H54 (cell line): ENCODE data around the gene TANGO6.
"Not testable (repeated sequence)": the region's sequence is repeated elsewhere in the genome, so short reads cannot be mapped to it uniquely, and the experiment has no call there.

Experiments
- DNase-seq: peaks from one replicate; pipeline ENCODE4 v3.0.0; 2011; ENCODE audit warnings: low spot score, mixed read lengths; ENCODE audit not compliant: insufficient read length
- FAIRE-seq: peaks from 3 replicates; lab custom pipeline; 2011; peaks lifted over from hg19 to GRCh38; lab: Jason Lieb, UNC
- POLR2A ChIP-seq: IDR thresholded peaks from 2 replicates; pipeline ENCODE4 v1.6.1; 2011; ENCODE audit warnings: low read depth, mild to moderate bottlenecking, low read length

TANGO6 gene

DNA sequence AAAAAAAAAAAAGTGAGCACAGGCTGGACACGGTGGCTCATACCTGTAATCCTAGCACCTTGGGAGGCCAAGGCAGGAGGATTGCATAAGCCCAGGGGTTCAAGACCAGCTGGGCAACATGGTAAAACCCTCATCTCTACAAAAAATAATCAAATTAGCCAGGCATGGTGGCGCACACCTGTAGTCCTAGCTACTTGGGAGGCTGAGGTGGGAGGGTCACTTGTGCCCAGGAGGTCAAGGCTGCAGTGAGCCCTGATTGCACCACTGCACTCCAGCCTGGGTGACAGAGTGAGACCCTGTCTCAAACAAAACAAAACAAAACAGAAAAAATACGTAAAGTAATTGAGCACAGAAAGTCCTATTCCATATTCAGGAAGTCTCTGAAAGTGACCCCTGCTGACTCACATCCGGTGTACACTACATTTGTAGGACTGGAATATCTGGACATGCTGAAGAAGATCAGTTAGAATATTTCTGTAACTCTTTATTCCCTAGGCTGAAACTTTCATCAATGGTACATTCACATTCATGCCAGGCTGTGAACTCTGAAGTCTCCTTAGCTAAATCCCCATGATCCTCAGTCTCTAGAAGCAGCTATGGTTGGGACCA lies 196.1 kb downstream of the TANGO6 start:
- DNase-seq (no peak), FAIRE-seq (no peak)
- TF ChIP-seq POLR2A, result no peak

DNA sequence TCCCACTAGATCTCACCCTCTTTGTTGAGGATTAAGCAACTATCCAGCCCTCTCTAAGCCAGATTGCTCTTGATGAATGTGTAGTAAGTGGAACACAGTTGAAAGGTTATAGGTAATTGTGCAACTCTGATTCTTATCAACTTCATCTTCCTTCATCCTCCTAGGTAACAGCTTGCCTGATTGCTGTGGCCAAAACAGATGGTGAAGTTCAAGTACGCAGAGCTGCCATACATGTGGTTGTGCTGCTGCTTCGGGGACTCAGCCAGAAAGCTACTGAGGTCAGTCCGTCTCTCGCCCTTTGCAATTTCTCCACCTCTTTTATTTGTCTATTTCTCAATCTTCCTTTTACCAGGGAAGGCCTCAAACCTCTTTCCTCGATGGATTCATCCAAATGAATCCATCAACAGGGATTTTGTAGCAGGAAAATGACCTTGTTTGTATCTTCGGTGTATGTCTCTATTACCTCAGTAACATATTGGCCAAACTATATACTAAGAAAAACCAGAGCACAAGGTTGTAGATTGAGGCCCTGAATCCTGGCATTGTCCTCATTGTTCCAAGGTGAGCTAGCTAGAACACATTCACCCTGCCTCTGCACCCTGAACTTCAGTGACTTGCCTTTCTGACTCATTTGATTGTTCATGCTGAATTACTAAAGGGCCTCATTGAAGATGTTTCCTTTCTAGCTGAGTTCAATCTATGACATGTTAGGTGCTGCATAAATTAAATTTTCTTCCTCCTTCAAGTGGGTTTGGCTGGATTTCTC lies 197.0 kb downstream of the TANGO6 start:
- FAIRE-seq (peak; percentile 82), DNase-seq (no peak)

DNA sequence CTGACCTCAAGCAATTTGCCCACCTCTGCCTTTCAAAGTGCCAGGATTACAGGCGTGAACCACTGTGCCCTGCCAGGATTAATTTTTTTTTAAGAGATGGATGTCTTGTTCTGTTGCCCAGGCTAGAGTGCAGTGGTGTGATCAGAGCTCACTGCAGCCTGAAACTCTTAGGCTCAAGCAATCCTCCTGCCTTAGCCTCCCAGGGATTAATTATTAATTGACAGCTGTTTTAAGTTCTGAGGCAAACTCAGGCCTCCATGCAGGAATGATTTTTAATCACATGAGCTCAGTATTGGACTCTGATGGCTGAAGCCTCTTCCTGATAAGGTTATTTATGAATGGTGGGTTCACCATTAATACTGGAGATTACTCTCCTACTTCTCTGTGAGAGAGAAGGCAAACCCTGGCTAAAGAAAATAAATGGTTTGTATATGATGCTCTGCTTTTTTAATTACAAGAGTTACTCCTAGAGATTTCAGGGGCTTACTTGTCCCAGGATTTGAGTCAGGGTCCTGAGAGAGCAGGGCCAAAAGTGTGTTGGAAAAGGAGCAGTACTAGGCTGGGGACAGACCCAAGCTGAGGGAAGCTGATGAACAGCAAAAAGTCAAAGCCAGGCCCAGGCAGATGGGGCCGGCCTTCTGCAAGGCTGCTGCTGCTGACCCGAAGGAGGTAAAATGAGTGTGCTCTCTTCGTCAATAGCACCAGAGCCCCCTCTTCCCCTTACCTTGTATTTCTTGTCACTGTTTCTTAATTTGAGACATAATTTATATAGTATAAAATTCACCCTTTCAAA lies 205.2 kb downstream of the TANGO6 start:
- TF ChIP-seq POLR2A, result no peak
- DNase-seq (no peak), FAIRE-seq (no peak)

More for the DNA sequence above, 197.0 kb downstream of the TANGO6 start:
- TF ChIP-seq POLR2A, result no peak

DNA sequence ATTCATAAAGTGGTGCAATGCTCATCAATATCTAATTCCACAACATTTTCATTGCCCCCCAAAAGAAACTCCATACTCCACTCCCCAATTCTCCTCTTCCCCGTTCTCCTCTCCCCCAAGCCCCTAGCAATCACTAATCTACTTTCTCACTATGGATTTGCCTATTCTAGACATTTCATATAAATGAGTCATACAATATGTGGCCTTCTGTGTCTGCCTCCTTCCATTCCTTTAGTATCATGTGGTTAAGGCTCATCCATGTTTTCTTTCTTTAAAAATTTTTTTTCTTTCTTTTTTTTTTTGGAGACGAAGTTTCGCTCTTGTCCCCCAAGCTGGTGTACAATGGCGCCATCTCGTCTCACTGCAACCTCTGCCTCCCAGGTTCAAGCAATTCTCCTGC lies 205.8 kb downstream of the TANGO6 start:
- DNase-seq (peak; percentile 42), FAIRE-seq (no peak)
- no peak for TF ChIP-seq POLR2A

DNA sequence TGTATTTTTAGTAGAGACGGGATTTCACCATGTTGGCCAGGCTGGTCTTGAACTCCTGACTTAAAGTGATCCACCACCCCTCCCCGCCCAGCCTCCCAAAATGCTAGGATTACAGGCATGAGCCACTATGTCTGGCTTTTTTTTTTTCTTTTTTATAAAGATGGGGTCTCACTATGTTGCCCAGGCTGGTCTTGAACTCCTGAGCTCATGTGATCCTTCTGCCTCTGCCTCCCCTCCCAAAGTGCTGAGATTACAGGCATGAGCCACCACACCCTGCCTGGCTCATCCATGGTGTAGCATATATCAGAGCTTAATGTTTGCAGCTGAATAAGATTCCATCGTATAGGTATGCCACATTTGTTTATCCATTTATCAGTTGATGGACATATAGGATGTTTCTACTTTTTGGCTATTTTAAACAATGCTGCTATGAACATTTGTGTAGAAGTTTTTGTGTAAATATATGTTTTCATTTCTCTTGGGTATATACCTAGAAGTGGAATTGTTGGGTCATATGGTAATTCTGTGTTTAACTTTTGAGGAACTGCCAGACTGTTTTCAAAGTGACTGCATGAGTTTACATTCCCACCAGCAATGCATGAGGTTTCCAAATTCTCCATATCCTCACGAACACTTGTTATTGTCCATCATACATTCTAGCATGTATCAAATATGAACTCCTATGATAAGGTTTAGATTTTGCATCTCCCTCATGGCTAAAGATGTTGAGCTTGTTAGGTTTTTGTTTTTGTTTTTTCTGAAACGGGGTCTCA lies 206.5 kb downstream of the TANGO6 start:
- FAIRE-seq (no peak), DNase-seq (no peak)
- TF ChIP-seq POLR2A, result no peak

DNA sequence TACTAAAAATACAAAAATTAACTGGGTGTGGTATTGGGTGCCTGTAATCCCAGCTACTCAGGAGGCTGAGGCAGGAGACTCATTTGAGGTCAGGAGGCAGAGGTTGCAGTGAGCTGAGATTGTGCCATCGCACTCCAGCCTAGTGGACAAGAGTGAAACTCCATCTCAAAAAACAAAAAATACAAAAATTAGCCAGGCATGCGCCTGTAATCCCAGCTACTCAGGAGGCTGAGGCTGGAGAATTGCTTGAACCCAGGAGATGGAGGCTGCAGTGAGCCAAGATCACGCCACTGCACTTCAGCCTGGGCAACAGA lies 208.1 kb downstream of the TANGO6 start:
- DNase-seq, FAIRE-seq: not testable (repeated sequence)

DNA sequence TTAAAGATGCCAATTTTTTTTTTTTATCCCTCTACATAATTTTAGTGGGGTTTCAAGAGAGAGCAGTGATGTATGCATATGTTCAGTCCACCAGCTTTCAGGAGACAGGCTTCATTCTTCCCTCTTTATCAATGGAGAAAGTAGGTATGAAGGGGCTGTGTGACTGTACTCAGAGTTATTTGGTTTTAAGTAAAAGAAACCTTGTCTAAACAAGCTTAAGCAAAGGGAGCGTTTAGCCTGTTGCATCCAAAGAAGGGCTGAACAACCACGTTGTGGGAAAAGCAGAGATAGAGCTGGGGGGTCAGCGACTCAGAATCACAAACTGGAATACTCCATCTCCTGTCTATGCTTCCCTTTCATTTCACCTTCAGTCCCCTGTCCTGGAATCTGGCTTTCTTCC lies 211.7 kb downstream of the TANGO6 start:
- DNase-seq (no peak), FAIRE-seq (no peak)
- no peak for TF ChIP-seq POLR2A

DNA sequence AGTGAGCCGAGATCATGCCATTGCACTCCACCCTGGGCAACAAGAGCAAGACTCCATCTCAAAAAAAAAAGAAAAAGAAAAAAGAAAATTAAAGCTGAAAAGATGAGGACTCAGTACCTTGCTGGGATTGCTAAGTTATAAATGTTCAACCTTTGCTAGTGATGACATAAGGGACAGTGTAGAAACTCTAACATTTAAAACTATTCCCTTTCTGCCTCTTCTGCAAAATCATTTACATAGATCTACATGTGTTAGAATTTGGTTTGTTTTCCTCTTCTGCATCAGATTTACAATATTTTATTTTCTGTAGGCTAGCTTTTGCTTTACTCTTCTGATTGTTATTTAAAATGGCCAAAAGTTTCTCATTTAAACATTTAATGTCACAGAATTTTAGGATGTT lies 212.6 kb downstream of the TANGO6 start:
- FAIRE-seq (no peak), DNase-seq (no peak)
- no peak for TF ChIP-seq POLR2A

DNA sequence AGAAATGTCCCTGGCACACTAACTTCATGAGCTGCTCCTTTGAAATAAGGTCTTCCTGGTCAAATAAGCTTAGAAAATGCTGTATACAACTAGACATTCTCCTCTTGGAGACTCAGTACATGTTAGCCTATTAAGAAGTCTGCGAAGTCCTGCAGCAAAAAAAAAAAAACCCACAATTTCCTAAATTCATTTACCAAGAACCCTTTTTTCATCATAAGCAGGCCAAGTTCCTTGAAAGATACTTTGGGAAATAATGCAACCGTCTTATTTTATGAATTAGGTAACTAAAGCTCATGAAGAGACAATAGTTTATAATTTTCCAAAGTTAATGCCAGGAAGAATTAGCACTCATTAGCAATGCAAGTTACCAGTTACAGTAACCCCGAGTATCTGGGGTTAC lies 213.1 kb downstream of the TANGO6 start:
- DNase-seq (no peak), FAIRE-seq (no peak)
- no peak for TF ChIP-seq POLR2A

DNA sequence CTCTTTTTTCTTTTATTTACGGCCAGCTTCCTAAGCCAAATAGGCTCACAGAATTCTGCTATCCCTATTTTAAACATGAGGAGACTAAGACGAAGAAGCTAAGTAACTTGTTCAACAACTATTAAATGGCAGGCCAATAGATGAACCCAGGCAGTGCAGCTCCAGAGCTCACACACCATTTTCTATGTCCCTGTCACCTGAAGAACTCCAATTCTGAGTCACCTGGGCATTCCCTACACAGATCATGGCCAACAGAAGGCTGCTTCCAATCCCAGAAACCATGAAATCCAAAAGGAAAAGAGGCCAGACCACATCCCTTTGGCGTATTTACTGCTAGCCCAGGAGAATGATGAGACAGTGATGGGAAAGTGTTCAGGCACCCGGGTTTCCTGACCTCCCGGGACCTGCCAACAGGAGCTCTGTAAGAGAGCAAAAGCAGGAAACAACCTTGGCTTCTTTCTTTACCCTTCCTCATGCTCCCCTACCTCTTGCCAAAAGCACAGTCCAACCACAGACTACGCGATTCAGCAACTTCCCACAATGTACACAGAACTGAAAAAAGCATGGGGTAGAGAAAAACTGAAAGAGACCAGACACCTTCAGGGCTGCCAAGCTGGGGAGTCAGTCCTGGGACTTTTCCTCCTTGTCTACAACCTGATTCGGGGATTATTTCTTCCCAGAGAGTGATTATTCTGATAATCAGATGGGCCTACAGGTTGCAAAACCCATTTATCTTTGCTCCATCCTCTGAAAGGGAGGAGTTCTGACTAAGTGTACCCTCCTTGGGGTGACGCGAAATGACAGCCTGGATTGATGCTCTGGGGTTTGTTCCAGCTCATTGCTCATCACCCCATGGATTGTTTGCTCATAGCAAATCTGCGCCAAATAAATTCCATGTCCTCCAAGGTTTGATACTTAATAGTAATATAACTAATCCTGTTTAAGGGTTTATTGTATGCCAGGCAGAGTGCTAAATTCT lies 214.4 kb downstream of the TANGO6 start:
- peak; percentile 98 for FAIRE-seq
- no peak for TF ChIP-seq POLR2A
- DNase-seq, result peak; percentile 59

DNA sequence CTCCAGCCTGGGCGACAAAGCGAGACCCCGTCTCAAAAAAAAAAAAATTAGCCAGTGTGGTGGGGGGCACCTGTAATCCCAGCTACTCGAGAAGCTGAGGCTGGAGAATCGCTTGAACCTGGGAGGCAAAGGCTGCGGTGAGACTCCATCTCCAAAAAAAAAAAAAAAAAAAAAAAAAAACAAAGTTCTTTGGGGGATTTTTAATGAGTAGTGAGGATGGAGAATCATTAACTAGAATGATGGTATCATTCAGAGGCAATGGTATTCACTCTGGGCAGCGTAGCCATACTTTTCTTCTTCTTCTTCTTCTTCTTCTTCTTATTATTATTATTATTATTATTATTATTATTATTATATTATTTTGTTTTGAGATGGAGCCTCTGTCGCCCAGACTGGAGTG lies 220.2 kb downstream of the TANGO6 start:
- DNase-seq, FAIRE-seq: not testable (repeated sequence)

DNA sequence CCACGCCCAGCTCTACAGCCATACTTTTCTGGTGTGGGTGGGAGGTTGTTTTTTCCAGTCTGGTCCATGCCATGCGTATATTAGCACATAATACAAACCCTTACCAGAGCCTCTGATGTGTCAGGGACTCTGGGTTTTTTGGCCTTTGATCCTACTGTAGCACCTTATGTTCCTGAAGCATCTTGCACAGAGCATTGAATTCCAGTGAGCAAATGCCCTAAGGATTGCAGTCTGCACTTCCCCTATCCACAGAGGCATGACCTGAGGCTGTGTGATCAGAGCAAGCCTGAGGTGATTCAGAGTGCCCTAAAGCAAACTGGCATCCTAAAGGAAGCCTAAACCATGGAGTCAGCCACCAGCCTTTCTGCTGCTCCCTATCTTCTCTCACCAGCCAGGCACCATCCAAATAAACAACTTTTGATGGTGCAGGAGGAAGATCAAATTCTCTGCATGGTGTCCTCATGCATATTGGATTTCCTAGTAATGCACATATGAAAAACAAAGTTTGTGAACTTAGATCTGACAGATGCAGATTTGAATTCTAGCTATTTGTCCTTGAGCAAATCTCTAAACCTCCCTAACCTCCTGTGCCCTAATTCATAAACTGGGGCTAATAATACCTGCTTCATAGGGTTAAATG lies 220.9 kb downstream of the TANGO6 start:
- no peak for TF ChIP-seq POLR2A
- FAIRE-seq (peak; percentile 97), DNase-seq (peak; percentile 47)
